Adrenal gland (tissue), 12 donors: ENCODE data around the gene CD163L1. TPM values are rescaled to one million over a fixed set of nuclear protein-coding genes. Genes with fewer than 3 reads are reported as not detected.

Experiments used
- DNase-seq, 7 donors: peaks; one replicate each; pipeline ENCODE4 v3.0.0-alpha.2; 2019 to 2020
- H3K27ac ChIP-seq, 5 donors: fragments of 200-600 bp; sonication (generic) in 4 of 5; 1 replicate in 3 of 5; 2 replicates in 2 of 5; pipeline versions ENCODE4 v1.5.1 to v1.8.0; 2016 to 2020; ENCODE audit warnings: mild to moderate bottlenecking in 1 of 5
- H3K27me3 ChIP-seq: fragments of 200-600 bp; 2 replicates; pipeline ENCODE4 v1.8.0; 2021
- H3K36me3 ChIP-seq, 2 donors: fragments of 200-600 bp; replicated peaks in 1 of 2; 1 replicate in 1 of 2; 2 replicates in 1 of 2; pipeline versions ENCODE4 v1.5.1 to v1.8.0; 2018 to 2022
- H3K4me1 ChIP-seq, 2 donors: fragments of 200-600 bp; replicated peaks in 1 of 2; 1 replicate in 1 of 2; 2 replicates in 1 of 2; pipeline versions ENCODE4 v1.5.1 to v1.8.0; 2018 to 2021
- H3K4me3 ChIP-seq, 4 donors: fragments of 200-600 bp; sonication (generic) in 3 of 4; one replicate each; pipeline ENCODE4 v1.5.1; 2016 to 2018
- H3K9me3 ChIP-seq, 3 donors: fragments of 200-600 bp; sonication (generic) in 1 of 3; replicated peaks in 1 of 3; 1 replicate in 2 of 3; 2 replicates in 1 of 3; pipeline versions ENCODE4 v1.5.1 to v1.8.0; 2016 to 2021
- CTCF ChIP-seq, 6 experiments: fragments of 450-650 bp in 4 of 6; fragments of 200-600 bp in 2 of 6; sonication (generic) in 1 of 6; IDR thresholded peaks; 1 replicate in 5 of 6; 2 replicates in 1 of 6; pipeline versions ENCODE4 v1.5.1 to v1.8.0; 2016 to 2021; ENCODE audit warnings: antibody characterized with exemption in 6 of 6, mild to moderate bottlenecking in 2 of 6, moderate library complexity in 1 of 6
- POLR2A ChIP-seq, 2 donors: fragments of 450-650 bp; IDR thresholded peaks; one replicate each; pipeline ENCODE4 v1.6.1; 2017; ENCODE audit warnings: antibody characterized with exemption in 2 of 2, mild to moderate bottlenecking in 2 of 2, moderate library complexity in 1 of 2
- WGBS, 4 donors: extraction: QIAGEN DNeasy Blood & Tissue Kit in 2 of 4; methylation state at CpG; one replicate each; pipeline versions ENCODE4 v1.1.5 to v1.1.7; 2013 to 2017; 5-methylcytosine and 5-hydroxymethylcytosine counted together
- intact Hi-C, 2 donors: fragments of 100-400 bp; cut with DNase I; formaldehyde crosslinking; loops; one replicate each; pipeline versions ENCODE4 v1.14.1 to v1.15.0; 2022 to 2023
- polyA plus RNA-seq, 3 donors: library from polyadenylated mRNA; stranded (reverse); fragments of 200-250 nt in 2 of 3; fragments of 350-450 nt in 1 of 3; fragmentation: Illumina TruSeq in 1 of 3; extraction: RNeasy Lipid Tissue Mini Kit (QIAGEN cat#74804) in 1 of 3; gene quantifications; one replicate each; pipeline ENCODE4 v1.2.3, GENCODE V29; 2013 to 2014
- total RNA-seq, 9 donors: library from RNA; depleted of rRNA in 4 of 9; stranded (reverse); fragments of >200 nt in 4 of 9; fragments of 120-200 nt in 1 of 9; fragmentation: NEBNext Ultra II Directional in 1 of 9; extraction: Animal tissue kit (Norgen Biotek cat#: 25700) in 1 of 9; gene quantifications; one replicate each; pipeline versions ENCODE4 v1.1.0 to v1.2.4, GENCODE V29; 2013 to 2023
- donor health status: healthy with polysubstance abuse.
- donor health status: Bipolar disorder and iron deficiency.
- donor health status: DM: yes; HTN: yes; CAD: no.
- donor health status: DM: no; HTN: no; CAD: no.
- donor health status: DM: no; HTN: no; CAD: no.
- donor health status: DM: yes; HTN: yes; CAD: no.

CD163L1 gene
- total and polyA plus RNA-seq, 12 donors, result 1.1 to 8.9 (median 4.0) TPM

- no peaks in the 10 kb centered on the region for H3K4me1 ChIP-seq
- no peak overlapping the region for H3K4me3 ChIP-seq
- no peak overlapping the region for H3K27ac ChIP-seq
- intact Hi-C loops, result no loop called here
- H3K27me3 ChIP-seq, result no peaks in the 10 kb centered on the region
- H3K9me3 ChIP-seq, result peaks cover 0 to 3% (median 0%) of the 10 kb centered on the region in 3 donors
- 67 to 75% (median 70%) methylated on average over 3 of the region's 3 CpGs for WGBS, 4 donors
- no peaks in the 10 kb centered on the region for H3K36me3 ChIP-seq
- TF ChIP-seq POLR2A (IDR thresholded peaks at IDR 0.05) (no peak), CTCF (IDR thresholded peaks at IDR 0.05) (no peak)
- DNase-seq, result no peak
Observed at GRCh38 chr12:7362734-7363133, 81.2 kb downstream of the CD163L1 start.

GRCh38 chr12:7361265-7361664 is 82.7 kb downstream of the CD163L1 start:
- Histone ChIP-seq H3K4me1 (no peaks in the 10 kb centered on the region), H3K27ac (no peak overlapping the region), H3K9me3 (peaks cover 0 to 3% (median 0%) of the 10 kb centered on the region in 3 donors), H3K36me3 (no peaks in the 10 kb centered on the region), H3K4me3 (no peak overlapping the region), H3K27me3 (no peaks in the 10 kb centered on the region)
- DNase-seq, result no peak
- intact Hi-C loops, result no loop called here
- 71 to 91% (median 85%) methylated on average over 1 of the region's 1 CpG for WGBS, 4 donors
- no peak for TF ChIP-seq CTCF (IDR thresholded peaks at IDR 0.05)
- TF ChIP-seq POLR2A (IDR thresholded peaks at IDR 0.05), result no peak

- TF ChIP-seq POLR2A (IDR thresholded peaks at IDR 0.05) (no peak), CTCF (IDR thresholded peaks at IDR 0.05) (no peak)
- Histone ChIP-seq H3K27ac (no peak overlapping the region), H3K27me3 (no peaks in the 10 kb centered on the region), H3K4me3 (no peak overlapping the region), H3K9me3 (peaks cover 0 to 5% (median 0%) of the 10 kb centered on the region in 3 donors), H3K4me1 (no peaks in the 10 kb centered on the region), H3K36me3 (no peaks in the 10 kb centered on the region)
- DNase-seq, result peak in 6 of 7 donors; percentile 15 to 40 (median 28)
- intact Hi-C loops, result no loop called here
- WGBS, 4 donors, result 64 to 71% (median 70%) methylated on average over 4 of the region's 4 CpGs
Observed at GRCh38 chr12:7354529-7354928, 89.4 kb downstream of the CD163L1 start.

- H3K4me3 ChIP-seq, result no peak overlapping the region
- DNase-seq, result no peak
- H3K27ac ChIP-seq, result no peak overlapping the region
- TF ChIP-seq CTCF (IDR thresholded peaks at IDR 0.05), result no peak
- TF ChIP-seq POLR2A (IDR thresholded peaks at IDR 0.05), result no peak
- peaks cover 0 to 5% (median 0%) of the 10 kb centered on the region in 3 donors for H3K9me3 ChIP-seq
- H3K27me3 ChIP-seq, result no peaks in the 10 kb centered on the region
- H3K4me1 ChIP-seq, result no peaks in the 10 kb centered on the region
- intact Hi-C loops, result no loop called here
- no peaks in the 10 kb centered on the region for H3K36me3 ChIP-seq
Observed at GRCh38 chr12:7352661-7353060, 91.3 kb downstream of the CD163L1 start.
